Stimulated activated CD8-positive, alpha-beta memory T cell treated with anti-CD3 and anti-CD28 coated beads, Interleukin-4, amount 100 ng/mL, for 1 hour (primary cell): ENCODE results near the gene GGT6.

ENCODE experiments used
- DNase-seq, 2 donors: peaks; one replicate each; pipeline ENCODE4 v3.0.0-alpha.2; 2020; ENCODE audit warnings: low read depth in 2 of 2, low spot score in 1 of 2

GGT6 gene

DNA sequence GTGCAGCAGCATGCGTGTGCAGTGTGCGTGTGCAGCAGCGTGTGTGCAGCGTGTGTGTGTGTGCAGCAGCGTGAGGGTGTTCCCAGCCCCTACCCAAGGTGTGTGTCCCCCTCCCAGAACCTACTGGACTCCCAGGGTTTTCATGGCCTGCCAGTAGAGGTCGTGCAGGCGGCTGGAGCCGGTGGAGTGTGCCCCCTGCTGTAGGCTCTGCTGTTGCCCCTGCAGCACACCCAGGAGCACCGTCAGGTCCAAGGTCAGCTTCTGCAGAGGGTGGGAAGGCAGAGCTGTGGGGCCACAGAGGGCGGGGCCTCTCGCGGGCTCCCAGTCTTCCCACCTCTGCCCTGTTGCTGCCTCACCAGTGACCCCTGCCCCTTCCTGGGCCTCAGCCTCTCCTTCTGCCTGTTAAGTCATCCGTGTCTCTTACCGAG, 20.1 kb downstream of the GGT6 start:
- no peak for DNase-seq

DNA sequence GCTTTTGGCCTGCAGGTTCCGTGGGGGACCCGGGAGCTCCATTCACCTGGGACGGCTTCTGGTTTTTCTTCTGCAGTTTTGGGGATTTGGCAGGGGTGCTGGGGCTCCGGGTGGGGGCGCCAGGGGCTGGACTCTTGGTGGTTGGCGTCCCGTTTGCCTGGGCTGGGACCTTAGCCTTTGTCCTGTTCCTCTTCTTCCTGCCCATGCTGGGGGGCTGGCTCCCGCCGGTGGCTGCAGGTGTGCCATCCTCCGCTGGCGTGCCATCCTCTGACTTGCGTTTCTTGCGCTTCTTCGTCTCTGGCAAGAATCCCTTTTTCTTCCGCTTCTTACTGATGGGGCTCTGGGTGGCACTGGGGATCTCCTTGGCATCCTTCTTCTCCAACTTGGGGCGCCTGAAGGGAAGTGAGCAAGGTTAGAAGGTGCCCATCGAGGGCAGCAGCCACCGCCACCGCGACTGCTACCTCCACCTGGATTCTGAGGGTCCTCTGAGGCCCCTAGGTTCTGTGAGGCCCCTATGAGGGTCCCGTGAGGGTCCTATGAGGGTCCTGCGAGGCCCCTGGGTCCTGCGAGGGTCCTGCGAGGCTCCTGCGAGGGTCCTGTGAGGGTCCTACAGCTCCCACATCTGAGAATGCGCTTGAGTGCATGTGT, 20.7 kb downstream of the GGT6 start:
- no peak for DNase-seq

DNA sequence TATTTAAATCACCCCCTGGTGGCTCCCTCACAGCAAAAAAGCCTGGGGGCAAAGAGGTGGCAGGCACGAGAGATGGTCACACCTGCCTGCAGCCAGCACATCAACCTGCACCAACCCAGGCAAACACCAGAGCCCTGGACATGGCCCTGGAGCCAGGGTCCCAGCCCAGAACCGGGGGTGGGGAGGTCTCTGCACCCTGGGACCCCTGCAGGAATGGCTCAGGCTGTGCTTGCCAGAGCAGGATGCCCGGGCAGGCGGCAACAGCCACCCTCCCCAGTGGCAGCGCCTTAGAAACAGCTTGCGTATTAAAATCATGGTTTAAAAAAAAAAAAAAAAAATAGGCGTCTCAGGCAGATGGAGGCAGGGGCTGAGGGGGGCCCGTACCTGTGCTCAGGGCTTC, 21.4 kb downstream of the GGT6 start:
- no peak for DNase-seq

DNA sequence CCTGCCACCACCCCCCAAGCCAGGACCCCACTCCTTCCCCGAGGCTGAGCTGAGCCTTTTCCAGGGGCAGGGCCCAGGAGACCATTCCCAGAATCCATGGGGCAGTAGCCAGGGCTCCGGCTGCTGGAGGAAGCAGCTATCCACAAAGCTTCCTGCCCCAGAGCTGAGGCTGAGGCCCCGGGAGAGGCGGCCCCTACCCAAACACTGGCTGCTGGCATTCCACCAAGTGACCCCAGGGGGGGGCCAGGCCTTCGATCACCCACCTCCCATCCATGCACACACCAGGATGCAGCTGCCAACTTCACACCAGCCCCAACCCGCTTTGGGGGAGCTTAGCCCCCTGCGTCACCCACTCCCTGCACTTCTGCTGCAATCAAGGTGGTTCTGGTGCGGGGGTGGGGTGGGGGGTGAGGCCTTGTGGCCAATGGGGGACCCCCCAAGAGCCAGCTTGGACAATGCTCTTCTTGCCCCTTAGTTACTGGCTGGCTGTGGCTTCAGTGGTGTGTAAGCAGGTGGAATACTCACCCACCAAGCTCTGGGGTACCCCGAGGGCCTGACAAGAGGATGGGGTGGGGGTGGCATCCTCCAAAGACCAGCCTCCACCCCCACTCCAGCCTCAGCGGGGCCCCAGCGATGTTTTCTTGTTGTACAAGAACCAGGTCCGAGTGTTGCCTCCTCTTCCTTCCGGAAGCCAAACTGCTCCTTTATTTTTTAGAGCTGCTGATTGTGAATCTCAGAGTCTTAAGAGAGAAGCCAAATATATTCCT, 22.0 kb downstream of the GGT6 start:
- no peak for DNase-seq

DNA sequence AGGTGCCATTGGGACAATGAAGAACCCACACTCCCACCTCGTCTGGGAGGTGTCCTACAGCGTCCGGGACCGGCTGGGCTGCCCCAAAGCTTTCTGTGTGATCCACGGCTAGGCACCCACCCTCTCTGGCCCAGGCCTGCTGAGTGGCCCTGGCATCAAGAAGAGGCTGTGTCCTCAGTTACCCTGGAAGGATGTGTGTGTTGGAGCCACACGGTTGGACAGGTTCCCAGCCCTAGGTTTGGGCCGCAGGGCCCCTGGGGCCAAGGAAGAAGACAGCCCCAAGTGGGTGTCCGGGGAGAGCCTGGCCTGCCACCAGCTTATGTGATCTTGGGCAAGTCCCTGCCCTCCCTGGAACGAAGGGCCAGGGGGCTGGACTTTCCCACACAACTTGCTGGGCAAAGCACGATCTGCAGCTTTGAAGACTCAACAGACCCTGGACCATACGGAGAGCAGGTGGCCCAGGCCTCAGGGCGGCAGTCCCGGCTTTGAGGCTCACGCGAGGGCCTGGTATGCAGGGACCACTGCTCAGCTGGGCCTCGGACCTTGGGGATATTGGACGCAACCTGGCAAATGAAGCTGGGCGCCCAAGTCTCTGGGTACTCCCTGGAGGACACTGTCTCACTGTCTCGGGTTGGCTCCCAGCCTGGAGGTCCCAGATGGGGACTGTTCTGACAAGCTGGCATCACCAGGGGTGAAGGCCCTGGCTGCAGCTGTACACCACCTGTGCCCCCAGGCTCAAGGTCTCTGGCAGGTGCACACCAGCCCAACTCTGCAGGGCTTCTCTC, 22.7 kb downstream of the GGT6 start:
- no peak for DNase-seq

DNA sequence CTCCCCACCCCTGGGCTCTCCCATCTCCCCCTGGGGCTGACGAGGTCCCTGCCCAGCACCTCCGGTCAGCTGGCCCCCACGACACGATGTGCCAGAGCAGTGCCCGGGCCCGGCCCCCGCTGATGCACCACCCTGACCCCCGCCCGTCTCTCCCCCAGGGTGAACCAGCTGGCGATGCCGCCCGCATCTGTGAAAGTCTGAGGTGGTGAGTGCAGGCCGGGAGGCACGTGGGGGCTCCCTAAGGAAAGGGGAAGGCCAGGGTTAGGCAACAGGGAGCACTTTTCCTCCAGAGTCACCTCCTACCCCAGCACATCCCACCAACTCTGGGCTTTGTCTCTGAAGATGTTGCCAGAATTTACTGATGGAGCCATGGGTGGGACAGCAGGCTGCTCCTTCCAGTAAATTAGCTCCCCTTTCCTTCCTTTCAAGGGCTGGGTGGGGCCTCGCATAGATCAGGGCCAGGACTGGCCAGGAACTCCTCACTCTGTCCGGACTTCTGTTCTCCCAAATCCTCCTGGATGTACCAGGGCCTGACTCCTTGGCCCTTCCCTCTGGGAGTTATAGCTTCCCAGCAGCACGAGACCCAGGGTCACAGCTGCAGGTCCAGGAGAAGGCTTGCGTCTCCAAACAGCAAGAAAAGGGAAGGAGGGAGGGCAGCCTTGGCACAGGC, 23.5 kb downstream of the GGT6 start:
- no peak for DNase-seq

DNA sequence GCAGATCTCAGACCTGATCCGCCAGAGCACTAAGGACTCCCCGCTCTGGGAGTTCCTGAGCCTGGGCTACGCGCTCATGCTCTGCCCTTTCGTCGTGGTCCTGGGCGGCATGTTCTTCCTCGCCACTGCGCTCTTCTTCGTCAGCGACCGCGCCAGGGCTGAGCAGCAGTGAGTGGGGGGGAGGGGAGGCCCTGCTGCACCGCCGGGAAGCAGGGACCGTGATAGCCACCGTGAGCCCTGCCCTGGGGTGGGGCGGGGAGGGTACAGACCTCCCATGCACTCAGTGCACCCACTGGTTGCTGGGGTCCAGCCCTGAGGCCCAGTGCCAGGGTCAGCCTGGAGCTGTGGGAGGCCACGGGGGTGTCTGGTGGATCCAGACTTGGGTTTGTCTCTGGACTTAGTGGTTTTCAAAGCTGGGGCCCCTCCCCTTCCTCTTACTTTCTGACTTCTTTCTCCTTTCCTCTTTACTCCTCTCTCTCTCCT, 24.1 kb downstream of the GGT6 start:
- DNase-seq, result no peak

DNA sequence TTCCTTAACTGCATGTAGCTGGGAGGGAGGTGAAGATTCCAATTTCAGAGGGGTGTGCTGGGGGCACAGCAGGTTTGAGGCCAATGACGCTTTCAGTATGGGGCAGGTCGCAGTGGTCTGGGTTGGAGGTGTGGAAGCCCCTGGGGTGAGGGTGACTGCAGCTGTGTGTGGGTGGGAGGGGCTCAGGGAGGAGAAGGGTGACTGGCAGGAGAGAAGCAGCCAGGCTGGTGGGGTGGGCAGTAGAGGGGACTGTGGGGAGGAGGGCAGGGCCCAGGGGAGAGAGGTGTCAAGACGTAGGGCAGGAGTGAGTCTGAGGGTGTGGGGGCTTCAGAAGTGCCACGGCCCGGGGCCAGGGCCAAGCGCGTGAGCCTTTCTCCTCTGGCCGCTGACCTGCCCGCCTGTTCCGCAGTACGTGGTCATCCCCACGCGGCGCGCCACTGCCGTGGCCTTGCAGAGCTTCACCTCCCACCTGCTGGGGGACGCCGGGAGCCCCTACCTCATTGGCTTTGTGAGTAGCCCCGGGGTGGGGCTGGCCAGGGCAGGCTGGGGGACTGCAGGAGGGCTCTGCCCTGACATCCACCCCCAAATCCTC, 24.6 kb downstream of the GGT6 start:
- no peak for DNase-seq

DNA sequence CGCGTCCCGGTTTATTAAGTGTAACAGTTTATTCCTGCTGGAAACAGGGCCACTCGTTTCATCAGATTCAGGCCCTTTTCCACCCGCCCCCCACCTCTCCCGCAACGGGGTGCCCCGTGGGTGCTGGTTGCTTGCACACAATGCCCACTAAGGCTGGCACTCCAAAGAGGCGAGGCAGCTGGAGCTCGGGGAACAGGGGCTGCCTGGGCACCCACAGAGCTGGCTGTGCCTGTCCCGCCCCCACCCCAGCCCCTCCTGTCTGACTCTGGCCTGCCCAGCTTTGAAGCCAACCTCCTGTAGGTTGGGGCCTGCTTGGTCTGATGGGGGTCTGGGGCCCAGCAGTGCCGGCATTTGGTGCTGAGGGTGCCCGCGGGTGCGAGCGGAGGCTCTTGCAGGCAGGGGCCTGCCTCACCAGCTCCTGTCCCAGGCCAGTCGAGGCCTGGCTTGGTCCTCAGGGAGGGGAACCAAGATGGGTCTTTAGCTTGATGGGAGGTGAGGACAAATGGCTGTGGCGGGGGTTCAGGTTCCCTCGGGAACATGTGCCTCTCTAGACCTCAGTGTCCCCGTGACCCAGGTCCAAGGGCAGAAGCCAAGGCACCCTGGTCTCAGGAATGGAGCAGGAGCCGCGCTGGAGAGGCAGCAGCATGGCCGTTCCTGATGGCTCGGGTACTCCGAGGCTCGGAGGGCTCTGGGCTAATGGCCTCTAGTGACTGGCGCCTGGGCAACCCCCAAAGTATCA, 25.3 kb downstream of the GGT6 start:
- no peak for DNase-seq

DNA sequence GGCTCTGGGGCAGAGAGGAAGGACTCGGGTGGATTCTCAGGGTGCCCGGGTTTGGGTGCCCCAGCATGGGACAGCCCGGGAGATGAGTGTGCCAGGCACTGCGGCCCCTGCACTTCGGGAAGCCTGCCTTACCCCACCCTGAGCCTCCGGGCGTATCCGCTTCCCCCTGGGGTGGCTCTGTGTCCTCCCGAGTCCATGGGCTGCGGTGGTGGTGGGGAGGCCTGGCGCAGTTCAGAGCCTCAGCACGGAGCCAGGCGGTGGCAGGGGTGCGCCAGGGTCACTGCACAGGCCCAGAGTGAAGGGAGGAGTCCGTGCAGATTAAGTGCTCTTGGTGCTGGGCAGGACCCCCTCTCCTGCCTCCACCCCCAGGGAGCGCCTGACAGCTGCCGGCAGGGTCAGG, 25.9 kb downstream of the GGT6 start:
- DNase-seq, result no peak

DNA sequence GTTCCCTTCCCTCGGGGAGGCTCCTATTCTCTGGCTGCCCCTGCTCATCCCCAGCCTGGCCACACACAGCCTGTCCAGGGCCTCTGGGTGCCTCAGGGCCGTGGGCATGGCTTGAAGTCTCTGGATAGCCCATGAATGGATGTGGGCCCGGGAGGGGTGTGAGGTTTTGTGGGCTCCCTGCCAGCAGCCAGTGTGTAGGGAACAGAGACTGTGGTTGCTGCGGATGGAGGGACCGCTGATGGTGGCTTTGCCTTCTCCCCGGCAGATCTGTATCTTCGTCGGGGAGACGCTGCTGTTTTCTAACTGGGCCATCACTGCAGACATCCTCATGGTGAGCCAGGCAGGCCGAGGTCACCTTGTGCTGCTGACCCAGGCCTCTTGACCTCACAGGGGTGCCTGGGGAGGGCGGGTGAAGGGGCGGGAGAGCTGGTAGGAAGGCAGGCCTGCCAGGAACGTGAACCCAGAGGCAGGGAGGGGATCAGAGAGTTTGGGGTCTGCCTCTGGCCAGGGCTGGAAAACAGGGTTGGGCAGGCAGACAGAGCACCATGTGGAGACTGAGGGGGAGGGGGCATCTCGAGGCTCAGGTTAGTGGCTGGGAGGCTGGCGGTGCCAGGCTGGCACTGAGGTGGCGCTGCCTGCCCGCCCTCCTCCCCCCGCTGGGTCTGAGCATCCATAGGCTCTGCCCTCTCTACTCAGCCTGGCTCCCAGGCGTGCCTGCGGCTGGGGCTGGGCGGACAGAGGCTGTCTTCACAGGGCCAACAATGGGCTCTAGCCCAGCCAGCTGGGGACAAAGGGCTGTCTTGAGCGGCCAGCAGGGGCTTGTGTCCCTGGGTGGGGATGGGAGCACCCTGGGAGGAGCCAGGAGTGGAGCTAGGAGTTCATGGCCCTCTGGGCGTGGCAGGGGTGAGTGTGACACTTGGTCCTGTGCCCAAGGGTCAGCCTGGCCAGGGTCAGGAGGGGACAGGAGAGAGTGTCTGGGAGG, 26.6 kb downstream of the GGT6 start:
- DNase-seq, result no peak

DNA sequence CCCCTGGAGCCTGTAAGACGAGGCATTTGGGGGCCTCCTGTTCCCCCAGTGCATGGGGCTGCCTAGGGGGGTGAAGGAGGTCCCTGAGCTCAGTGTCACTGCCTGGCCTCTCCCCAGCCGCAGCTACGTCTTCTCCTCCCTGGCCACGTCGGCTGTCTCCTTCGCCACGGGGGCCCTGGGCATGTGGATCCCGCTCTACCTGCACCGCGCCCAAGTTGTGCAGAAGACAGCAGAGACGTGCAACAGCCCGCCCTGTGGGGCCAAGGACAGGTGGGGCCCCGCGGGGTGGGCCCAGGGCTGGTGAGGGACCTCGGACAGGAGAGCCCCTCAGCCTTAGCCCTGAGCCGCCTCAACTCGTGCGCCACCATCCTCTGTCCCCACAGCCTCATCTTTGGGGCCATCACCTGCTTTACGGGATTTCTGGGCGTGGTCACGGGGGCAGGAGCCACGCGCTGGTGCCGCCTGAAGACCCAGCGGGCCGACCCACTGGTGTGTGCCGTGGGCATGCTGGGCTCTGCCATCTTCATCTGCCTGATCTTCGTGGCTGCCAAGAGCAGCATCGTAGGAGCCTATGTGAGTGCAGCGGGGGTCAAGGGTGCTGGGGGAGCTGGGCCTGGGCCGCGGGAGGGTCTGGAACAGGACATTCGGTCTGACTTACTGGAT, 27.4 kb downstream of the GGT6 start:
- DNase-seq, result no peak

DNA sequence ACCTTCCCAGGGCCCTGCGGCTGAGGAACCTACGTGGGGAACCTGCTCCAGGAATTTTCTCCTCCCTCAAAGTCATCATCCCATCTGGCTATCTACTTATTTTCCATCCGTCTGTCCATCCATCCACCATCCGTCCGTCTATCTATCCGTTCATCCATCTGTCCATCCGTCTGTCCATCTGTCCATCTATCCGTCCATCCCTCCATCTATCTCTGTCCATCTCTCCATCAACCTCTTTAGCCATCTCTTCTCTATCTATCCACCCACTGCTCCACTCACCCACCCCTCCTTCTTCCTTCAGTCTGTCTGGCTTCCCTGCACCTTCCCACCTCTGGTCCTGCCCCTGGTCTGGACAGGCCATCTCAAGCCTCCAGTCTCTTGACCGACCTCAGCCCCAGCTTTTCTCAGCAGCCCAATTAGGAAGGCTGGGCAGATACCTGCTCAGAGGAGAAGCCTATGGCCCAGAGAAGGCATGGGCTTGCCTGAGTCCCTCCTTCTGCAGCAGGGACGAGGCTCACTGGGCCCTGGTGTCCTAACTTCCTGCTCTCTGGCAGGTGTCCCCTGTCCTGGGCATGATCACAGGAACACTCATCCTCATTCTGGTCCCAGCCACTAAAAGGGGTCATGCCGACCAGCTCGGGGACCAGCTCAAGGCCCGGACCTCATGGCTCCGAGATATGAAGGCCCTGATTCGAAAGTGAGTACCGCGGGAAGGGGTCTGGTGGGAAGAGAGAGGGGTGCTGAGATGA, 28.2 kb downstream of the GGT6 start:
- DNase-seq, result no peak

DNA sequence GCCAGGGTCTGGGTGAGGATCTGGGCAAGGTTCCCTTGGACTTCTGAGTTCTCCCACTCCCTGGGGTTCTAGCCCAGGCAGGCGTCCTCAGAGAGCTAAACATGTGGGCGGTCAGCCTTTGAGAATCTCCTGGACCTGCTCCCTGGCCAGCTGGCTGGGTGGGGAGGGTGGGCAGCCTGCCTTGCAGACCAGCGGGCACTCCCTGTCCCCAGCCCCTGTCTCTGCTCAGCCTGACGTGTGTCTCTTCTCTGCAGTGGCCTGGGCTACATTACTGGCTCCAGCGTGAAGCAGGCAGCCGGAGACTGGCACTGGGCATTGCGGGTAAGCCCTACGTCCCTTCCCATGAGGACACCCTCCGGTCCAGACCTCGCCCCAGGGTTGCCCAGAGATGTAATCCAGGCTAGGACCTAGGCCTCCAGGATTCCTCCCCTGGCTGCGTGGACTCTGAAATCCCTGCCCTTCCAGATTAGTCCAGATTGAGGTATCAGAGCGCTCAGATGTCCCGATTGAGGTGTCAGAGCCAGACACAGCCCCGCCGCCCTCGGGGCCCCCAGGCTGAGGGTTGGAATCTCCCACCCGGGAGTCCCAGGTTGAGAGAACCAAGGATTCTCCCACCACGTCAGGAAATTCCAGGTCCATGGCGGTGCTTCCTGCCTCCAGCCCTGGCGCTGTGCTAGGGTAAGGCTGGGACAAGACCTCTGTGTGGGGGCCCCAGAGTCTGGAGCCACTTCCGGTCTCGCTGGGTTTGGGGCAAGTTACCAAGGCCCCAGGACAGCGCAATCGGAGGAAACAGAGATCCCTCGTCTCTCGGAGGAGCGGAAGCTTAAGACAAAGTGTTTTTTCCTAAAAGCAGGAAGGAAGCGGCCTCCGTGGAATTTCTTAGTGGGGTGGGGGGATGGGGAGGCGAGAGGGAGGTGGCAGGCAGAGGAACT, 29.3 kb downstream of the GGT6 start:
- no peak for DNase-seq

DNA sequence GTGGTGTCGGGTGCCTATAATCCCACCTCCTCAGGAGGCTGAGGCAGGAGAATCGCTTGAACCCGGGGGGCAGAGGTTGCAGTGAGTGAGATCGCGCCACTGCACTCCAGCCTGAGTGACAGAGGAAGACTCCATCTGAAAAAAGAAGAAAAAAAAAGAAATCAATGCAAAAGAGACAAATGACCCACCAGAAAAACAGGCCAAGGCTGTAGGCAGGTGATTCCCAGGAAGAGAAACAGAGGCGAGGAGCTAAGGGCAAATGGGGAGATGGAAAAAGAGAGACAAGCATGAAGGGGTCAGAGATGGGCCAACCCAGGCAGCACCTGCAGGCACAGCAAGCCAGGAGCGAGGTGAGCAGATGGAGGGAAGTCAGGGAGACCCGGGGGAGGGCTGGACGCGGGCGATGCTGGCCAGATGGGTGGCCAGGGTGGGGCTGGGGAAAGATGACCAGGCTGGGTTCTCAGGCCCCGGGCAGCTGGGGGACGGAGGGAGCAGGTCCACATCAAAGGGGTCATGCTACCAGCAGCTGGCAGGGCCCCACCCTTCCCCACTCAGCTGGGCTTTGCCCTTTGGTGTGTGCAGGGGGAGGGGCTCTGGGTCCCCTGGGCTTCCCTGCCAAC, 30.7 kb downstream of the GGT6 start:
- DNase-seq, result no peak

DNA sequence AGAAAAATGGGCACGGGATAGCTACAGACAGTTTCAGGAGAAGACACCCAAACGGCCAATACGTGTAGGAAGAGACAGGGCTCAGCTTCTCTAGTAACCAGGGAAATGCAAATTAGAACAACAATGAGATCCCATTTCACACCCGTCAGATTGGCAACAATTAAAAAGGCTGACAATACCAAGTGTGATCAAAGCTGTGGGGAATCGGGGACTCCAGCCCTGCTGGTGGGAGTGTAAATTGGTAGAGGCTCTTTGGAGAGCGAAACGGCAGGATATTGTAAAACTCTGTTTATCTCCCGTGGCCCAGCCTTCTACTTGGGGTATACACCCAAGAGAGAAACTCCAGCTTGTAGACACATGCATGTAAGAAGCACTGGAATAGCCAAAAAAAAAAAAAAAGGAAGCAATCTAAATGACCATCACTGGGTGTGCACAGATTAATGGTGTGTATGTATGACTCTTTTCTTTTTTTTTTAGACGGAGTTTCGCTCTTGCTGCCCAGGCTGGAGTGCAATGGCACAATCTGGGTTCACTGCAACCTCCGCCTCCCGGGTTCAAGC, 32.7 kb downstream of the GGT6 start:
- DNase-seq, result no peak
